Mucosa of rectum (tissue), 2 donors: ENCODE measurements around the gene TADA2A.
A peak's percentile ranks its signal among the peaks of the same experiment; 100 is the strongest.

Experiments
- H3K27ac ChIP-seq, 2 donors: one replicate each; pipeline ENCODE4 v1.7.0; 2013; ENCODE audit warnings: inconsistent platforms in 2 of 2, low read depth in 2 of 2, low read length in 2 of 2
- H3K27me3 ChIP-seq, 2 donors: one replicate each; pipeline ENCODE4 v1.7.0; 2013; ENCODE audit warnings: low read length in 2 of 2; ENCODE audit not compliant: control insufficient read depth in 2 of 2, insufficient read depth in 2 of 2
- H3K36me3 ChIP-seq, 2 donors: one replicate each; pipeline ENCODE4 v1.7.0; 2013; ENCODE audit warnings: low read length in 2 of 2; ENCODE audit not compliant: control insufficient read depth in 2 of 2, insufficient read depth in 2 of 2
- H3K4me1 ChIP-seq, 2 donors: one replicate each; pipeline ENCODE4 v1.7.0; 2013; ENCODE audit warnings: low read length in 2 of 2, mild to moderate bottlenecking in 1 of 2; ENCODE audit not compliant: control insufficient read depth in 2 of 2, insufficient read depth in 2 of 2
- H3K4me3 ChIP-seq, 2 donors: one replicate each; pipeline ENCODE4 v1.7.0; 2013; ENCODE audit warnings: low read length in 2 of 2
- H3K9ac ChIP-seq, 2 donors: one replicate each; pipeline ENCODE4 v1.7.0; 2013; ENCODE audit warnings: low read length in 2 of 2, low read depth in 1 of 2, mild to moderate bottlenecking in 1 of 2
- H3K9me3 ChIP-seq, 2 donors: one replicate each; pipeline ENCODE4 v1.7.0; 2013; ENCODE audit warnings: low read length in 2 of 2; ENCODE audit not compliant: control insufficient read depth in 2 of 2
- donor health status: healthy.
- donor health status: Normal muscosa, but diverticular disease.

The TADA2A gene, protein sequence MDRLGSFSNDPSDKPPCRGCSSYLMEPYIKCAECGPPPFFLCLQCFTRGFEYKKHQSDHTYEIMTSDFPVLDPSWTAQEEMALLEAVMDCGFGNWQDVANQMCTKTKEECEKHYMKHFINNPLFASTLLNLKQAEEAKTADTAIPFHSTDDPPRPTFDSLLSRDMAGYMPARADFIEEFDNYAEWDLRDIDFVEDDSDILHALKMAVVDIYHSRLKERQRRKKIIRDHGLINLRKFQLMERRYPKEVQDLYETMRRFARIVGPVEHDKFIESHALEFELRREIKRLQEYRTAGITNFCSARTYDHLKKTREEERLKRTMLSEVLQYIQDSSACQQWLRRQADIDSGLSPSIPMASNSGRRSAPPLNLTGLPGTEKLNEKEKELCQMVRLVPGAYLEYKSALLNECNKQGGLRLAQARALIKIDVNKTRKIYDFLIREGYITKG

DNA sequence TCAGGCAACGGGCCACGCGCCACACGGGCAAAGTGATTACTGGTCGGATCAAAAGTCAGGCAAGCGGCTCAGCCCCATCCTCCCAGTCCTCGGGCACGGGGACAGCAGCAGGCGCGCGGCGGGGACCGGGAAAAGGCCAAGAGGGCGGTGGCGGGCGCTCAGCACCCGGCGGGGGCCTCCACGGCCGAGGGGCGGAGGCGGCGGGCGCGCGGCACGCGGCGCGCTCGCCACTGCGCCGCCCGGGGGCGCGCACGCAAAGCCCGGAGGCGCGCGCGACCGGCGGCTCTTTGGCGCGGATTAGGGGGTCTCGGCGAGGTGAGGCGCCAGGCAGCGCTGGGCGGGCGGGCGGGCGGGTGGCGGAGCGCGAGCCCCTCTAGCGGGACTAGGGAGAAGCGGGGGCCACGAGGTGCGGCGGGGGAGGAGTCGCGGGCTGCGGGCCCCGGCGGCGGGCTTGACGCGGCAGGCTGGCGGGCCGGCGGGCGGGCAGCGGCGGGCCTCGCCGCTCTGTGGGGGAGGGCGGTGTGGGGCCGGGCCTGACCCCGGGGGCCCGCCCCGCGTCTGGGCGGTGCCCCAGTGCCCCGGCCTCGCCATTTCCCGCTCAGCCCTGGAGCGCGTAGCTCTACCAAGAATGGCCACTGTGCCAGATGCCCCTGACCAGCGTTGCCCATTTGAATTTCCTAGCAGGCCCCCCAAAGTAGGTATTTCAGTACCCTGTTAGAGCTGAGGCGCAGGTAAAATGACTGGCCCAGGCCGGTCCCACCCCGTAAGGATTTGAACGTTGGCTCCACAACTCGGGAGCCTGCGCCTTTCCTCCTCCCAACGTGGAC lies at the start of gene TADA2A, which contains the start of gene ACACA:
Gene TADA2A (plus strand): TSS at position 252 of the 827 bp plus-strand sequence. CDS start 4,480 bp downstream, outside the sequence.
Gene ACACA (minus strand): TSS at position 202 of the 827 bp plus-strand sequence. CDS start 537 bp downstream, outside the sequence.
- H3K4me3 ChIP-seq = peak within 1 kb of the TSS; percentile 94 to 96
- H3K4me1 ChIP-seq = peaks cover 9 to 15% of the 10 kb centered on the region in 2 donors
- H3K9me3 ChIP-seq = no peaks in the 10 kb centered on the region

DNA sequence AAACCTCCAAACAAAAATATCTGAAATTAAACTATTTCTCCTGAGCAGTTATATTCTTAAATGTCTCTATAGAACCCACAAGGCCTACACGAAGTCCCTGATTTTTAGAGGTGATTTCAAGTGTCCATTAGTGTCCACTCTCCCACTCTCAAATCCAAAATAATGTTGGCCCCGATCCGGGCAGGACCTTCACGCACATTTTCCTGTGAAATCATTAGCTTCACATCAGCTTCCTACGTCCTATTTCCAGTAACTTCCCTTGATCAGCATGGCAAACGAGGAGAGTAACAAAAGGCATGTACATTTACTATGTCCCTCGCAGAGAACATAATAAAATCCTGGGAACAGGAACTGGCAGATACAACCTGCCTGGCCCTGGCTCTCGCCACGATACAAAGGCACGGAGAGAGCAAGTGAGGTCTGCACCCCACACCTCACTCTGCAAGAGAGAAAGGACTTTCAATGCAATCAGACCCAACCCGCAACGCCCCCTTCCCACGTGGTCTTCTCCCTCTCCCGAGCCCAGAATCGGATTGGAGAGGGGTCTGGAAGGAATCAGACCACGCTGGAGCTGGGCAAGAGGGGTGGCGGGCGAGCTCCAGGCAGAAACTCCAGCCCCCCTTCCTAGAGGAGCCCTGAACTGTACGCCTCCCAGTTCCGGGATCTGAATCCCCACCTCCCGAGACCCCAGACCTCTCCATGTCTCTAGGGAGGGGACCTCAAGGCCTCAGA lies 48.4 kb upstream of the TADA2A start:
- Histone ChIP-seq H3K9me3 (no peaks in the 10 kb centered on the region), H3K4me3 (peak overlapping the region; percentile 81 to 83), H3K4me1 (peaks cover 11 to 17% of the 10 kb centered on the region in 2 donors), H3K36me3 (no peaks in the 10 kb centered on the region), H3K9ac (peak overlapping the region; percentile 79 to 84), H3K27ac (peak overlapping the region; percentile 77 to 78), H3K27me3 (no peaks in the 10 kb centered on the region)

More for the DNA sequence above, at the start of gene TADA2A, which contains the start of gene ACACA:
- Histone ChIP-seq H3K27ac (peak within 1 kb of the TSS; percentile 94 to 95), H3K36me3 (peaks cover 3% of the 10 kb centered on the region in 2 donors), H3K27me3 (no peaks in the 10 kb centered on the region), H3K9ac (peak within 1 kb of the TSS; percentile 90 to 91)

DNA sequence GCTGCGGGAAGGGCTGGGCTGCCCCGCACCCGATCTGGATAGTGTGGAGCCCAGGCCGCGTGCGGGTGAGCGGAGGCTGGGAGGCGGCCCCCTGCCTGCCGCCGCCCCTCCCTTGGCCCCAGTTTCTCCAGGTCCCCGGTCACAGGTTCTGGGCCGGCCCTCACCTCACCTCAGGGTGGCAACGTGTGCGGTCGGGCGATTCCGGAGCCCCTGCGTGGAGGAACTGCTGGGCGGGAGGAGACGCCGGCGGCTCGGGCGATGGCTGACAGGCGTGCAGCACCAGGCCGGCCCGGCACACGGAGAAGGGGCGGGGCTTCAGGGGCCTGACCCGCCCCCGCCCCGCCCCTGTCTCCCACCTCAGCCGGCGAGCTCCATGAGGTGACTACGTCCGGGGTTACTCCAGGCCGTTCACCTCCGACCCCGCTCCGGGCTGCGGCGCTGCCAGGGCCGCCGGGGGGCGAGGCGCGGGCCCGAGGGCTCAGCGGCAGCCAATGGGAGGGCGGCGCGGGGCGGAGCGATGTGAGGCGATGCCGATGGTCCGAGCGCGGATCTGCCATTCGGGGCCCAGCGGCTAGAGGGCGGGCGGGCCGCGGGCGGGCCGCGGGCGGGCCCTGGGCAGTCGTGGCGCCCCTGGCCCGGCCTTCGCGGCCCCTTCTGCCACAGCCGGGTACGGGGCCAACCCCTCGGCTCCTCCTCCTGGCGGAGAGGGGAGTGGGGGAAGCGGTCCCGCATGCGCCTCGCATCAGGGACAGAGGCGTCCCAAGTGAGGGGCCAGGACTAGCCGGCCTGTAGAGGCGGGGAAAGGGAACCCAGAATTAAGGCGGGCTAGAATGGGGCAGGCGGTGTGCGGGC lies 47.6 kb upstream of the TADA2A start:
- Histone ChIP-seq H3K9ac (peak overlapping the region; percentile 79 to 84), H3K4me3 (peak overlapping the region; percentile 81 to 83), H3K27me3 (no peaks in the 10 kb centered on the region), H3K9me3 (no peaks in the 10 kb centered on the region), H3K27ac (peak overlapping the region; percentile 77 to 78), H3K36me3 (no peaks in the 10 kb centered on the region), H3K4me1 (peaks cover 11 to 17% of the 10 kb centered on the region in 2 donors)

DNA sequence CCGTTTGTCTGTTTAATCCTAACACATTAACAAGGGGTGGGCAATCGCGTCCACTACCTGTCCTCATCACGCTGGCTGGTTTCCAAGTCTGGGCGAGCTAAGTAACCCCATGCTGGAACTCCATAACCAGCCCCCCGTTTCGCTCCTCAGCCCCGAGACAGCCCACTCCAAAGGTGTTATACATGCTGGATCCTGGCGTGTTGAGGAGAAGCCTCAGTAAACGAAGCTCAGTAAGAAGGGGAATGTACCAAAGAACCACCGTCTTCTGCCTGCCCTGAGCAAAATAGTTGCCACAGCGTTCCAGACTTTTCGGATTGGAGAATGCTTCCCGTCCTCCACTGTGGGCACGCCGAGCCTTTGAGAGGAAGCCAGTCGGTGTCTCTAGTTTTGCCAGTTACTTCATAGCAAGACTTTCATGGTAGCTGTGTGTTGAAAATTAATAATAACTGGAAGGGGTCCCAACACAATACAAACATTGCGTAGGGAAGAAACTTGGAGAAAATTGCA lies 47.0 kb upstream of the TADA2A start:
- peaks cover 11 to 17% of the 10 kb centered on the region in 2 donors for H3K4me1 ChIP-seq
- H3K4me3 ChIP-seq = peak overlapping the region; percentile 81 to 83
- no peaks in the 10 kb centered on the region for H3K27me3 ChIP-seq
- H3K36me3 ChIP-seq = no peaks in the 10 kb centered on the region
- peak overlapping the region; percentile 77 to 78 for H3K27ac ChIP-seq
- H3K9me3 ChIP-seq = no peaks in the 10 kb centered on the region
- H3K9ac ChIP-seq = peak overlapping the region; percentile 72 to 79

DNA sequence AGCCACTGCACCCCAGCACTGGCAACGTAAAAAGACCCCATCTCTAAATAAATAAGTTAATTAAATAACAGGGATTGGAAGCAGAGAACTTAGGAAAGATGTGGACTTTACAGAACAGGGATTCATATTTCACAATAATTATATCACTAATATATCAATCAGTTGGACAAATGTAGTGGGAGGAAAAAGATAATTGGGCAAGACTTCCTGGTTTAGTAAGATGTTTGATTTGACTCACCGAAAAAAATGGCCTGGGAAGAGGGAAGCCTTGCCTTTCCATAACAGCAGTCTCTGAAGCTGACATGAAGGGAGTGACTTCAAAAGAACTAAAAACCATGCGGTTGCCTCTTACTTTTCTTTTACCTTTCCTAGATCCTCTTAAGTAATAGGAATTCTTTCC lies 46.1 kb upstream of the TADA2A start:
- H3K27ac ChIP-seq = no peak overlapping the region

DNA sequence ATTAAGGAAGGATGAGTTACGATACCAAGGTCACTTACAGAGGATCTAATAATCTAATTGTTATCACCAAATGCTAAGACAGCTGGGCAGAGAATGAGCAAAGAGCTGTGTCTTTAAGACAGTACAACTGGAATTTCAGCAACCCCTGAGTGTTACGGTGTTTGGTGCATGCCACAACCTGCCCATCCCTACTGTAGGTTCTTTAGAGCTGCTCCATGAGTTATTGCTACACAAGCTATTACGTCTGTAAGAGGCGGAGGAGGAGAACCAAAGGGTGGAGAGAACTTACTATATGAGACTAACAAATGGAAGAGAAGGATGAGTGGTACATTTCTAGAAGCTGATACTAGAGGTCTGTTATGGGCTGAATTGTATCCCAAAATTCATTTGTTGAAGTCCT lies 45.1 kb upstream of the TADA2A start:
- Histone ChIP-seq H3K4me1 (peaks cover 11 to 17% of the 10 kb centered on the region in 2 donors), H3K4me3 (no peak overlapping the region), H3K36me3 (no peaks in the 10 kb centered on the region), H3K27me3 (no peaks in the 10 kb centered on the region), H3K27ac (no peak overlapping the region), H3K9ac (no peak overlapping the region), H3K9me3 (no peaks in the 10 kb centered on the region)

More for the DNA sequence above, 46.1 kb upstream of the TADA2A start:
- Histone ChIP-seq H3K4me1 (peaks cover 11 to 17% of the 10 kb centered on the region in 2 donors), H3K4me3 (no peak overlapping the region), H3K9ac (no peak overlapping the region), H3K36me3 (no peaks in the 10 kb centered on the region), H3K9me3 (no peaks in the 10 kb centered on the region), H3K27me3 (no peaks in the 10 kb centered on the region)

DNA sequence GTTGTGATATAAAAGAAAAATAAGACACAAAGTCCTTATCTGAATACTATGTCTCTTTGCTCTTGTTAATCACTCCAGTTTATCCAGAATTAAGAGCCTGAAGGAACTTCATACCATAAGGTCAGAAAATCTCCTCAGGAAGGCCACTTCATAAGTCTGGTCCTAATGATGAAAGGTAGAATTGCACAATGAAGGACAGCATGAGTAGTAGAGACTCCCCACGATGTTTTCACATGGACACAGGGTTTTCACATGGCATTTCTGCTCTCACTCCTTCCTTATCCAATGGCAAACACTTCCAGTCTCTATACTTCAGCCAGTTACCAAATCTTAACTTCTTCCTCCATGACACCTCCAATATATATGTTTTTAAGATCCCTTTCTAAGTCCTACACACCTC lies 41.1 kb upstream of the TADA2A start:
- Histone ChIP-seq H3K9me3 (no peaks in the 10 kb centered on the region), H3K4me3 (no peak overlapping the region), H3K27ac (no peak overlapping the region), H3K4me1 (no peaks in the 10 kb centered on the region), H3K36me3 (no peaks in the 10 kb centered on the region), H3K9ac (no peak overlapping the region), H3K27me3 (no peaks in the 10 kb centered on the region)

DNA sequence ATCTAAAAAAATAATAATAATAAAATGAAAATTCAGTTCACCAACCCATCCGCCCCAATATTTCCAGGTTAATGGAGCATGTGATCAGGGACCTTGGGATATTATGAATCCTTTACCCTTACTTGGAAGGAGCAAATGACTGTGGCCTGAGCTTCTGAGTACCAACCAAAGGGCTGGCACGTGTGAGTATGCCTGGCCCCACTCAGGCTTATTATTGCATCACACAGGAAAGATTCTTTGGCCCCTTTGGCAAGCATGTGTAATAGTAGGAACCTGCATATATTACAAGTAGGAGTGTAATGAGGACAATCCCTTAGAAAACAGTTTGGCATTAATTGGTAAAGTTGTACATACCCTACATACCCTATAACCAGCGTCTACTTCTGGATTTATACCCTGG lies 38.1 kb upstream of the TADA2A start:
- Histone ChIP-seq H3K4me3 (no peak overlapping the region), H3K27me3 (no peaks in the 10 kb centered on the region), H3K9me3 (no peaks in the 10 kb centered on the region), H3K4me1 (no peaks in the 10 kb centered on the region), H3K9ac (no peak overlapping the region), H3K36me3 (no peaks in the 10 kb centered on the region), H3K27ac (no peak overlapping the region)
